HG03064 (cell line): ENCODE measurements around the gene MAP2K7.
"Not testable (repeated sequence)": the region's sequence is repeated elsewhere in the genome, so short reads cannot be mapped to it uniquely, and the experiment has no call there.

Experiments used
- ATAC-seq: cut with Tn5 transposase; IDR thresholded peaks from one replicate; pipeline ENCODE4 v1.9.1; 2021; ENCODE audit warnings: low read depth; ENCODE audit not compliant: unreplicated experiment

MAP2K7 gene

DNA sequence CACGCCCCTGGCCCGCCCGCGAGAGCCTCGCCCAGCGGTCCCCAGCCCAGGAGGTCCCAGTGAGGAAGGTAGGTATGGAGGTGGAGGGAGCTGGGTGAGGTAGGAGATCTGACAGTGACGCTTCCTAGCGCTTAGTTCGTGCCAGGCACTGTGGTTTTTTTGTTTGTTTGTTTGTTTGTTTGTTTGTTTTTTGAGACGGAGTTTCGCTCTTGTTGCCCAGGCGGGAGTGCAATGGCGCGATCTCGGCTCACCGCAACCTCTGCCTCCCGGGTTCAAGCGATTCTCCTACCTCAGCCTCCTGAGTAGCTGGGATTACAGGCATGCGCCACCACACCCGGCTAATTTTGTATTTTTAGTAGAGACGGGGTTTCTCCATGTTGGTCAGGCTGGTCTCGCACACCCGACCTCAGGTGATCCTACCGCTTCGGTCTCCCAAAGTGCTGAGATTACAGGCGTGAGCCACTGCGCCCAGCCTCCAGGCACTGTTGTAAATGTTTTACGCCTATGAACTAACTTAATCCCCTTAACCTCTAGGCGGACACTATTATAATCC, 14.5 kb downstream of the MAP2K7 start:
- ATAC-seq, result not testable (repeated sequence)

- no peak for ATAC-seq
Measured at GRCh38 chr19:7918615-7919421, 15.1 kb downstream of the MAP2K7 start.

DNA sequence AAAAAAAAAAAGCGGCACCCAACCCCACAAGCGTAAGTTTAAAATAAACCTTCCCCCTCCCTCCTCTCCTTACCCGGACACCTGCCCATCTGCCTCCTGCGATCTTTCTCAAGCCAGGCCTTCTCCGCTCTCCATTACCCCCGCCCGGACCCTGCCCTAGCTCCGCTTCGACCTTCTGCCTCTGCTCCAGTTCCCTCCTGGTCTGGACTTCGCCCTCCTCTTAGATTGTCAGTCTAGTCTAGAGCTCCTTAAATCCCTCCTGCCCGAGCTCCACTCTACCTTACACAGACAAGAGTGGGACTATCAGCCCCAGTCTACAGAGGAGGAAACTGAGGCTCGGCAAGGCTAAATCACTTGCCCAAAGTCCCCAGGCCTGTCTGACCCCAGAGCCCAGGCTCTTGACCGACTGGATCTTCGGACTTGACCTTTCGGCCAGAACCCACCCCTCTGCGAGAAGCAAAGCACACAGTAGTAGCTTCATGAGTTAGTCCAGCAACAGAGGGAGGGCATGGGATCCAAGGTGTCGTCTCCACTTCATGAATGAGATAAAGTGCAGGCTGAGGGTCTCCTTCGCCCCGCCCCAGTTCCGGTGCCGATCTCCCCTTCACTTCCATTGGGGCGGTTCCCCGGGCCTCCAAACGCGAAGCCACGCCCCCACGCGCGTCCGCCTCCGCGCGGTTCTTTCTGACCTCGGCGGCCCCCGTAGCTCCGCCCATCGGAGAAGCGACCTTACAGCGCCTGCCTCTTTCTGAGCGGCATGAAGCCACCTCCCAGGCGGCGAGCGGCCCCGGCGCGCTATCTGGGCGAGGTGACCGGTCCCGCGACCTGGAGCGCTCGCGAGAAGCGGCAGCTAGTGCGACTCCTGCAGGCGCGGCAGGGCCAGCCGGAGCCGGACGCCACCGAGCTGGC, 16.2 kb downstream of the MAP2K7 start, which contains the start of gene SNAPC2:
TSS of gene SNAPC2 (plus strand) at position 729 of the 909 bp plus-strand sequence. CDS start at position 758, 29 bp downstream.
- ATAC-seq, result no peak

GRCh38 chr19:7920519-7921301, 17.0 kb downstream of the MAP2K7 start:
- ATAC-seq, result no peak

DNA sequence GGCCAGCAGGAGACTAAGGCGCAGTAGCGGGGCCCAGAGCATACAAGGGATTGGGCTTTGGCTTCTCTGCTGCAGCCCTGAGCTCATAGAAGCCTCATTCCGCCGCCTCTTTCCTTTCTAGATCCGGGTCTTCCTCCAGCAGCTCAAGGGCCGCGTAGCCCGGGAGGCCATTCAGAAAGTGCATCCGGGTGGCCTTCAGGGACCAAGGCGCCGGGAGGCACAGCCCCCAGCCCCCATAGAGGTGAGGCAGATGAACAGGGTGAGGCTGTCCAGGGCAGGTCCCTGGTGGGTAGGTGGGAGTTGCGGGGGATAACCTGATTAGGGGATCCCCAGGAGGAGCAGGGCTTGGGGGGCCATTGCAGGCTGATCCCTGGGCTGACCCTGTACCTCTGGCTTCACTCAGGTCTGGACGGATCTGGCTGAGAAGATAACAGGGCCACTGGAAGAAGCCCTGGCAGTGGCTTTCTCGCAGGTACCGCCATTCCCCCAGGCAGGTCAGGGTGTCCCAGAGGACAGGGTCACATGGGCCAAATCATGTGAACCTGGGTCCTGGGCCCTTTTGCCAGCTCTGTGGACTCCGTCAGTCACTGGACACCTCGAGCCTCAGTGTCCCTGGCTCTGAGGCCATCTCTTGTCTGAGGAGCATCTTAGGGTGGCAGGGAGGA, 17.8 kb downstream of the MAP2K7 start:
- no peak for ATAC-seq

- no peak for ATAC-seq
Measured at GRCh38 chr19:7921967-7922835, 18.5 kb downstream of the MAP2K7 start.

DNA sequence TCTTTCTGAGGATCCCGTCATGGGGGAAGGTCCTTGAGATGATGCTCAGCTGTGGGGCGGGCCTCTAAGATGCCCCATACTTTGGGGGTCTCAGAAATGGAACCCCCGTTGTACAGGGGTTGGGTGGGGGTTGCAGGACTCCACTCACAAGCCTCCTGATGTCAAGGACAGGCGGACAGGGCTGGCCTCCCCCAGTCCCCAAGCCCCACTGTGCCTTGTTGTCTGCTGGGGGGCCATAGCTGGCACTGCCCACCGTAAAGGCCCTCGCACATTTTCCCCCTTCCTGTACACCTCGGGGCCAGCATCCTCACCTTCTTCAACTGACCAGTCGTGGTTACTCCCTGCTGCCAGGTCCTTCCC, 19.1 kb downstream of the MAP2K7 start:
- no peak for ATAC-seq

DNA sequence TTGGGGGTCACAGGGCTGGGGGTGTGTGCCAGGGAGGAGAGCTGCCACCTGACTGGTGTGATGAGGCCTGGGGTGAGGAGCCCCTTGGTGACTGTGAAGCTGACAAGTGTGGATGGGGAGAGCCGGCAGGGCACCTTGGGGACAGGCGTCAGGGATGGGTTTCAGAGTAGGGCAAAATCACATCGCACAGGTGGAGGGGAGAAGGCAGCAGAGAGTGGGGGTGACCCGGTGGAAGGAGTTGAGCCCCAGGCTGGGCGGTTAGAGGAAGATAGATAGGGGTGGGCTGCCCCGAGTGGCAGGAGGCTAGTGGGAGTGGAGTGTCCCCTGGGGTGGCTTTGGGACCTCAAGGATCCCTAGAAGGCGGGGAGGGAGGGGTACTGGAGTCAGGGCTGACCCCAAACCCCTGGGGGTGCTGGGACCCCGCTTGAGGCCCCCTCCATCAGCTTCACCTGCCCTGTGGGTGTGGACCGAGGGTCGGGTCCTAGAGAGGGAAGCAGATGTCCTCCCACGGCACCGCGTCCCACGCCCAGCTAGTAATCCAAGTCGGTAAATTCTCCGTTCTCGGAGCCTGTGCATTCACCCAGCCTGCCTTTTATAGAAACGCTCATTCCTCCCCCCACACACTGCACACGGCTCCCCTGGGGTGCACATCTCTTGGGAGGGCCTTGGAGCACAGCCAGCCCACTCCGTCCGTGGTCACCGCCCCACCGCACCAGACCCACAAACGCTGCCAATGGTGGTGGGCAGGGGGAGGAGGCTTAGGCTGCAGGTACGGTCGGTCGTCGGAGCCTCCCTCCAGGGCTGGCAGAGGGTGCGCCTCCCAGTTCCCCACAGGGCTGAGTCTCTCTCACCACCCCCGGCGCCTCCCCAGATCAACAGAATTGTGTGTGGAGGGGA, 19.9 kb downstream of the MAP2K7 start:
- ATAC-seq, result no peak

DNA sequence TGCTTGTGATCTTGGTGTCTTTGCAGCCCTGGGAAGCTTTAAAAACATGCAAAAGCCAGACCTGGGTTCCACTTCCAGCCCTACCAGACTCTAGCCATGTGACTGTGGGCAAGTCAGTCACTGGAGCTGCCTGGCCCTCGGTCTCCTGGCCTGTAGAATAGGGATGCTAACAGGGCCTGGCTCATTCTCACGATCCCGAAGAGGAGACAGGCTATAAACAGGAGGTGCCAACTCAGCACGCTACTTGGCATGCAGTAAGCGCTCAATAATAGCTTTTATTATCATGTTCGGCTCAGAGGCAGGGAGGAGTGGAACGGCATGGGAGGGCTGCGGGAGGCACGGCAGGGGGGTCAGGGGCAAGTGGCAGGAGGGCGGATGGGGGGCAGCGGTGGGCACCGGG, 20.6 kb downstream of the MAP2K7 start:
- no peak for ATAC-seq

GRCh38 chr19:7924651-7925170, 21.0 kb downstream of the MAP2K7 start:
- ATAC-seq, result no peak

DNA sequence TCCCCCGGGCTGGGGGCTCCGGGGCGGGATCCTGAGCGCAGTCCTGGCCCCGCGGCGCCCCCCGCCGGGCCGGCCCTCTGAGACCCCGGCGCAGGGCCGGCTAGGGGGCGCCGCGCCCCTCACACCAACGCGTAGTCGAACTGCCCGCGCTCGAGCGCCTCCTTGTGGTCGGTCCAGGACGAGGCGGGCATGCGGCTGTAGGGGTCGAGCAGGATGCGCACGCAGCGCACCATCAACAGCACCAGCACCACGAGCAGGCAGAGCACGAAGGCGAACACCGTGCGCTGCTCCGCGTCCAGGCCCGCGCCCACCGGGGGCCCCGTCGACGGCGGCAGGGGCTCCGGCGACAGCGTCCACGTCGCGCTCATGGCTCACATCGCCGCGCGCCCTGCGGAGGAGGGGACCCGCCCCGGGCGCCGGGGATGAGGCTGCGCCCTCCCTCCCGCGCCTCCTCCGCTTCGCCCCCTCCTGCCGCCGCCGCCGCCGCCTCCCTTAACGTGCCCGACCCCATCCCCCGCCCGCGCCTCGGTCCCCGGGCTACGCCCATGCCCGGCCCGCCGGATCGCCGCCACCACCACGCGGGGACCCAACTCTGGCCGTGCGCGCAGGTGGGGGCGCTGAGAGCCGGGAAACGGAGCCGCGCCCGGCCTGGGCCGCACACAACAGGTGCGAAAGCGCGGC, 21.6 kb downstream of the MAP2K7 start:
- no peak for ATAC-seq

DNA sequence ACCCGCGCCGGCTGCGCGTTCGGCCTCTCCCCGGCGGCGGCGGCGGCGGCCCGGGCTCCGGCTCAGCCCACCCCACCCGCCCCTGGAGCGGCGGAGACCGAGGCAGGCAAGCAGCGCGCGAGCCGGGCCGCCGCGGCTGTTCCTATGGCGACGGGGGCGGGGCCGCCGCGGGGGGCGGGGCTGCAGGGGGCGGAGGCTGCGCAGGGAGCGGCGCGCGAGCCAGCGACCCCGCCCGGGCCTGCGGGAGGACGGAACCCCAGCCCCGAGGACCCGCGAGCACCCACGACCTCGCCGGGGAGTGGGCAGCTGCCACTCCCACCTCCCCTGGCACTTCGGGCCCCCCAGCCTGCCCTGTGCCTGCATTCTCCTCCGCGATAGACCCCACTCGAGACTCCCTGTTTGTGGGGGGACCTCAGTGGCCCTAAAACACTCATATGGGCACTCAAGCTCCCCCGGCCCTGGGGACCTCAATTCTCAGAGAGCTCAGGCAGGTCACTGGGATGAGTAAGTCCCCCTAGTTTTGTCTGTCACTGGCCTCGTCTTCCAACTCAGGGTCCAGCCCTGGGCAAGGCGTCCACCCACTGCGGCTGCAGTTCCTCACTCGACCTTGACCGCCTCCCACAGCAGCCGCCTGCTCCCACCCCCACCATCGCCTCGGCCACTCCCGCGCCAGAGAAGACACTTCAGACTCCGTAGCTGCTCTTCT, 22.5 kb downstream of the MAP2K7 start, which contains the start of gene CTXN1:
TSS of gene CTXN1 (minus strand) at position 115 of the 706 bp plus-strand sequence. CDS start 597 bp downstream, outside the sequence.
- ATAC-seq, result no peak

- no peak for ATAC-seq
Measured at GRCh38 chr19:7926727-7927604, 23.3 kb downstream of the MAP2K7 start.

- no peak for ATAC-seq
Measured at GRCh38 chr19:7927605-7928333, 24.1 kb downstream of the MAP2K7 start.

- no peak for ATAC-seq
Measured at GRCh38 chr19:7928334-7928706, 24.6 kb downstream of the MAP2K7 start.
